Activated T-cell treated with anti-CD3 and anti-CD28 coated beads for 48 hours (primary cell): ENCODE data around the gene LAX1.
A peak's percentile ranks its signal among the peaks of the same experiment; 100 is the strongest.
"Not testable (repeated sequence)": the region's sequence is repeated elsewhere in the genome, so short reads cannot be mapped to it uniquely, and the experiment has no call there.

Source experiments
- DNase-seq: peaks from one replicate; pipeline ENCODE4 v3.0.0-alpha.2; 2020; ENCODE audit warnings: low read depth

The LAX1 gene

GRCh38 chr1:203765029-203765837, at the start of gene LAX1:
Gene LAX1 (plus strand): TSS chr1:203765183. CDS start chr1:203765566, 383 bp downstream.
- peak; percentile 60 for DNase-seq

GRCh38 chr1:203717120-203717519, 47.9 kb upstream of the LAX1 start:
- no peak for DNase-seq

GRCh38 chr1:203720242-203720641, 44.7 kb upstream of the LAX1 start:
- no peak for DNase-seq

- no peak for DNase-seq
Observed at GRCh38 chr1:203722909-203723308, 42.1 kb upstream of the LAX1 start.

GRCh38 chr1:203726417-203726867, 38.5 kb upstream of the LAX1 start:
- no peak for DNase-seq

GRCh38 chr1:203733009-203733863, 31.7 kb upstream of the LAX1 start:
- DNase-seq, result no peak

GRCh38 chr1:203742436-203742835, 22.5 kb upstream of the LAX1 start:
- no peak for DNase-seq

GRCh38 chr1:203743091-203743571, 21.9 kb upstream of the LAX1 start:
- no peak for DNase-seq

GRCh38 chr1:203744075-203744972, 20.7 kb upstream of the LAX1 start:
- DNase-seq, result no peak

GRCh38 chr1:203746281-203746680, 18.7 kb upstream of the LAX1 start:
- DNase-seq, result no peak

GRCh38 chr1:203751051-203751450, 13.9 kb upstream of the LAX1 start:
- DNase-seq, result no peak

- DNase-seq, result not testable (repeated sequence)
Observed at GRCh38 chr1:203751618-203752361, 13.2 kb upstream of the LAX1 start.

- DNase-seq, result no peak
Observed at GRCh38 chr1:203754455-203754864, 10.5 kb upstream of the LAX1 start.

GRCh38 chr1:203756036-203756435, 8.9 kb upstream of the LAX1 start:
- DNase-seq, result no peak

GRCh38 chr1:203758749-203759148, 6.2 kb upstream of the LAX1 start:
- not testable (repeated sequence) for DNase-seq

GRCh38 chr1:203760506-203760905, 4.5 kb upstream of the LAX1 start:
- no peak for DNase-seq

GRCh38 chr1:203761958-203762357, 3.0 kb upstream of the LAX1 start:
- DNase-seq, result not testable (repeated sequence)

GRCh38 chr1:203763505-203763904, 1.5 kb upstream of the LAX1 start:
- no peak for DNase-seq

GRCh38 chr1:203764105-203765028, 616 bp upstream of the LAX1 start:
- DNase-seq, result no peak

GRCh38 chr1:203768256-203768655, 3.3 kb downstream of the LAX1 start:
- no peak for DNase-seq
